SK-N-SH treated with all-trans-retinoic acid at 6 μM for 48 hours (cell line): ENCODE results near the gene PCBP3.

Experiments
- ARNTL ChIP-seq: fragments of 450-650 bp; formaldehyde crosslinking; IDR thresholded peaks from 2 replicates; pipeline ENCODE4 v1.5.0; 2020; ENCODE audit warnings: low read depth, mild to moderate bottlenecking, moderate library complexity, borderline replicate concordance
- BACH2 ChIP-seq: fragments of 250-450 bp; sonication (Bioruptor Pico); IDR thresholded peaks from 2 replicates; pipeline ENCODE4 v1.9.0; 2021; ENCODE audit warnings: mild to moderate bottlenecking, borderline replicate concordance
- CREB5 ChIP-seq: fragments of 250-450 bp; sonication (Bioruptor Pico); IDR thresholded peaks from 2 replicates; pipeline ENCODE4 v1.5.1; 2020; ENCODE audit warnings: low read depth, mild to moderate bottlenecking, moderate library complexity
- CSDC2 ChIP-seq: fragments of 250-450 bp; sonication (Bioruptor Pico); IDR thresholded peaks from 2 replicates; pipeline ENCODE4 v1.5.0; 2020; ENCODE audit warnings: mild to moderate bottlenecking, moderate library complexity
- ESRRG ChIP-seq: fragments of 250-450 bp; sonication (Bioruptor Pico); IDR thresholded peaks from 2 replicates; pipeline ENCODE4 v1.6.1; 2021; ENCODE audit warnings: mild to moderate bottlenecking
- RARB ChIP-seq: fragments of 250-450 bp; sonication (Bioruptor Pico); IDR thresholded peaks from 2 replicates; pipeline ENCODE4 v1.8.0; 2021; ENCODE audit warnings: mild to moderate bottlenecking, moderate library complexity
- TCF4 ChIP-seq: fragments of 250-450 bp; sonication (Bioruptor Pico); IDR thresholded peaks from 2 replicates; pipeline ENCODE4 v1.8.0; 2021; ENCODE audit warnings: mild to moderate bottlenecking, moderate library complexity, borderline replicate concordance
- TOX ChIP-seq: fragments of 250-450 bp; sonication (Bioruptor Pico); IDR thresholded peaks from 2 replicates; pipeline ENCODE4 v1.8.0; 2021; ENCODE audit warnings: mild to moderate bottlenecking, moderate library complexity, borderline replicate concordance
- TSHZ2 ChIP-seq: fragments of 250-450 bp; sonication (Bioruptor Pico); IDR thresholded peaks from 2 replicates; pipeline ENCODE4 v1.5.0; 2020; ENCODE audit warnings: mild to moderate bottlenecking, moderate library complexity
- ZFP3 ChIP-seq: fragments of 250-450 bp; sonication (Bioruptor Pico); IDR thresholded peaks from 2 replicates; pipeline ENCODE4 v1.5.0; 2020; ENCODE audit warnings: mild to moderate bottlenecking, moderate library complexity
- TF ChIP-seq, protein P1 (sequence below): fragments of 250-450 bp; sonication (Bioruptor Pico); IDR thresholded peaks from 2 replicates; pipeline ENCODE4 v1.8.0; 2020; ENCODE audit warnings: mild to moderate bottlenecking, moderate library complexity, borderline replicate concordance

- TF ChIP-seq, protein P1, sequence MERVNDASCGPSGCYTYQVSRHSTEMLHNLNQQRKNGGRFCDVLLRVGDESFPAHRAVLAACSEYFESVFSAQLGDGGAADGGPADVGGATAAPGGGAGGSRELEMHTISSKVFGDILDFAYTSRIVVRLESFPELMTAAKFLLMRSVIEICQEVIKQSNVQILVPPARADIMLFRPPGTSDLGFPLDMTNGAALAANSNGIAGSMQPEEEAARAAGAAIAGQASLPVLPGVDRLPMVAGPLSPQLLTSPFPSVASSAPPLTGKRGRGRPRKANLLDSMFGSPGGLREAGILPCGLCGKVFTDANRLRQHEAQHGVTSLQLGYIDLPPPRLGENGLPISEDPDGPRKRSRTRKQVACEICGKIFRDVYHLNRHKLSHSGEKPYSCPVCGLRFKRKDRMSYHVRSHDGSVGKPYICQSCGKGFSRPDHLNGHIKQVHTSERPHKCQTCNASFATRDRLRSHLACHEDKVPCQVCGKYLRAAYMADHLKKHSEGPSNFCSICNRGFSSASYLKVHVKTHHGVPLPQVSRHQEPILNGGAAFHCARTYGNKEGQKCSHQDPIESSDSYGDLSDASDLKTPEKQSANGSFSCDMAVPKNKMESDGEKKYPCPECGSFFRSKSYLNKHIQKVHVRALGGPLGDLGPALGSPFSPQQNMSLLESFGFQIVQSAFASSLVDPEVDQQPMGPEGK (CRISPR knock-in tag), result peak; percentile 100
- TF ChIP-seq CREB5 (CRISPR knock-in tag) (no peak), TOX (CRISPR knock-in tag) (no peak), ZFP3 (CRISPR knock-in tag) (no peak), ESRRG (no peak), RARB (no peak), CSDC2 (CRISPR knock-in tag) (no peak), ARNTL (CRISPR knock-in tag) (no peak), BACH2 (CRISPR knock-in tag) (no peak), TCF4 (CRISPR knock-in tag) (no peak), TSHZ2 (CRISPR knock-in tag) (no peak)
Measured at GRCh38 chr21:45874716-45875415, 231.3 kb downstream of the PCBP3 start.
